HG02571 (cell line): ENCODE results near the gene CALML3.

Experiments
- ATAC-seq: cut with Tn5 transposase; IDR thresholded peaks from one replicate; pipeline ENCODE4 v1.9.1; 2021; ENCODE audit warnings: mild to moderate bottlenecking, moderate library complexity; ENCODE audit not compliant: unreplicated experiment

The CALML3 gene

DNA sequence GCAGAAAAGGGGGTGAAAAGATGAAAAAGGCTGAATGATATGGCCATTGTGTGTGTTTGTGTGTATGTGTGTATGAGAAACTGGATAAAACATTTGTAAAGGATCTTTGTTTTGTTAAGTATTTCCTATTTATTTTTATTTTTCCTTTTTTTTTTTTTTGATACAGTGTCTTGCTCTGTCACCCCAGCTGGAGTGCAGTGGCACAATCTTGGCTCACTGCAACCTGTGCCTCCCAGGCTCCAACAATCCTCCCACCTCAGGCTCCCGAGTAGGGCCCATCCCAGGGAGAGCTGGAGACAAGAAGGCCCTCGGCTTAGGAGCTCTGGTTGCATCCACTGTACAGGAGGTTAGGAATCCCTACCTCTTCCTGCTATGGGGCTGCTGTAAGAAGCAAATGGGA, 18.5 kb upstream of the CALML3 start:
- ATAC-seq = no peak

DNA sequence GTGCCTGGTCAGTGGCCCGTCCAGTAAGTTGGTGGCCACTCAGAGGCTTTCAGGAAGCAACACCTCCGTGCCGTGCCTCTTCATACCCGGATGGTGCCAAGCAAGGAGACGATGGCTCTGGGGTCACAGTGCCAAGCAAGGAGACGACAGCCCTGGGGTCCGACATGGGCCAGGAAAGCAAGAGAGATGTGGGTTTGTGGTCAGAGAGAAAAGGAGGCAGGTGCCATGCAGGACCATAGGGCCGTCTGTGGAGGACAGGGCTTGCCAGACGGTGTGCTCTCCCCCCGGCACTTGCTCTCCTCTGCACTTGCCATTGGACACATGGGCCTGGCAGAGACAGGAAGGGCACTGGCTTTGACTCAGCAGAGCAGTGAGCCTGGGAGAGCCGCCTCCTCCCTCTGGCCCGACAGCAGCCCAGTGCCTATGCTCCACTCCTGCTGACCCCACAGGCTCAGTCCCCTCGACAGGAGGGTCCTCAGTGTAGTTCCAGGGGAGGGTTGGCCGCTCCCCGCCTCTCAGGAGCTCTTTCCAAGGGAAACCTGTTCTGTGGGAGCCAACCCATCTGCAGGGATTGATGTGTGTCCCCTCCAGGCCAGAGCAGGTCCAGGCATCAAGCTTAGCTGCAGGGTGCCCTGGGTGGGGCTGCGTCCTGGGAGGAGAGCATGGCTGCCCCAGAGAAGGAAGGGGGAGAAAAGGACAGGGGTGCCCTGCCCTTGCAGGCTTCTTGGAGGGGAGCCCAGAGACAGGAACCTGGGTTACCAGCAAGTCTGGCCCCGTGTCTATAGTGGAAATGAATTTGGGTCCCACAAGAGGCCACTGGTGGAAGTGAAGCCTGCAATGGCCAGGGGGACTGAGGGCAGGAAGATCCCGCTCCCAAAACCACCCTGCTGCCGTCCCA, 17.8 kb upstream of the CALML3 start:
- ATAC-seq = no peak

DNA sequence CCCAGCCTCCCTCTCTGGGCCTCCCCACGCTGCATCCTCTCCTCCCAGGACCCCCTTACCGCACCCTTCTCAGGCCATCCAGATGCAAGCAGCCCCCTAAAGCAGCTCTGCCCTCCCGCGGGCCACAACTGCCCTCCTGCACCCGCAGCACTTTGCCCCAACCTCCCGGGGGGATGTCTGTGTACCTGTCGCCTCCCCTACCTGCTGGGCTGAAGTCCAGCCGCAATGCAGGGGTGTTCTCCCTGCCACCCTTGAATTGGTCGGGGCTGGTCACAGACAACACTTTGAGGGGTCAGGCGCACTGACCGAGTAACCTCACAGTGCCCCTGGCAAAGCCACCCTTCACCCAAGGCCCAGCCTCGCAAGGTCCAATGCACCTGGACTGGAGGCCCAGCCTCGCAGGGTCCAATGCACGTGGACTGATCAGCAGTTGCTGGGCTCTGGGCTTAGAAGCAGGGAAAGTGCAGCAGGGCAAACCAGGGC, 17.1 kb upstream of the CALML3 start:
- no peak for ATAC-seq

- ATAC-seq = no peak
Measured at GRCh38 chr10:5508161-5508604, 16.6 kb upstream of the CALML3 start.

DNA sequence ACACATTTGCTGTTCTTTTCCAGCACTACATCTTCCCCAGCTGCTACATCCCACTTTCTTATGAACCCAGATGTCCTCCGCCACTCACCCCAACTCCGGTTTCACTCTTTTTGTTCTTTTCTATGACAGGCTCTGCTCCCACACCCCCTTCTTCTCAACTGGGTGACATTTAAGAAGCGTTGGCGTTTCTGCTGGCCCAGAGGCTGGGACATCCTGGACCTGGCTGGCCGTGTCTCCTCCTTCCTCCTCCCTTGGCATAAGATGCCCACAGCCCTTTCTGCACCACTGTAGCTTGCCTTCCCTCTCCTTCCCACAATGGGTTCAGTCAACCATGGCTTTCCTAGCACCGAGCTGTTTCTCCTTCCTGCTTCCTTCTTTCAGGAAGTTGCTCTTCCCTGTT, 16.0 kb upstream of the CALML3 start:
- no peak for ATAC-seq

- no peak for ATAC-seq
Measured at GRCh38 chr10:5509236-5509635, 15.5 kb upstream of the CALML3 start.

- ATAC-seq = no peak
Measured at GRCh38 chr10:5509691-5510090, 15.1 kb upstream of the CALML3 start.

- ATAC-seq = no peak
Measured at GRCh38 chr10:5510281-5511072, 14.3 kb upstream of the CALML3 start.

GRCh38 chr10:5511231-5511884, 13.4 kb upstream of the CALML3 start:
- no peak for ATAC-seq

GRCh38 chr10:5511885-5512280, 12.9 kb upstream of the CALML3 start:
- ATAC-seq = no peak

GRCh38 chr10:5512331-5512730, 12.4 kb upstream of the CALML3 start:
- ATAC-seq = no peak

- ATAC-seq = no peak
Measured at GRCh38 chr10:5512881-5513612, 11.7 kb upstream of the CALML3 start.

DNA sequence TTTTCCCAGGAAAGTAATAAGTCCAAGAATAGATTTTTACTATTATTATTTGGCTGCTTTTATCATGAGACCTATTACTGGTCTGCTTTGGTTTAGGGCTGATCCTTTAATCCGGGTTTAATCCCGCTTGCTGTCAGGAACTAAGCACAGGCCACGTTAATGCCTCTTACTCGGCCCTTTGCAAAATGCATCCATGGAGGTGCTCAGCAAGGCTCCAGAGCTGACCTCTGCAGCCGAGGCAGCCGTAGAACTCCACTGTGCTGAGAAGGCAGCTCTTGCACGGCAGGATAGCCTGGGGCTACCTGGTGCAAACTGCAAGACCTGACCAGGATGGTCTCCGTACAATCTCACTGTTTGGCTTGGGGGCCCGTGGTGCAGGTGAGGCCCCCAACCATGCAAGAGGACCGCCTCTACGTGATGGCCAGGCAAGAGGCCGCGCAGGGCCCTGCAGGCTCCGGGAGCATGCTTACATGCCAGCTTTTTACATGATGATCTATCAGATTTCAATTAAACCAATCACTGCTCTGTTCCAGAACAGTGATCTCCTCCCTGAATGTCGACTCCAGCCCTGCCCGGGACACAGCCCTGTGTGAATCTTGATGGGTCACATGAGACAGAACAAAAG, 10.4 kb upstream of the CALML3 start:
- no peak for ATAC-seq

DNA sequence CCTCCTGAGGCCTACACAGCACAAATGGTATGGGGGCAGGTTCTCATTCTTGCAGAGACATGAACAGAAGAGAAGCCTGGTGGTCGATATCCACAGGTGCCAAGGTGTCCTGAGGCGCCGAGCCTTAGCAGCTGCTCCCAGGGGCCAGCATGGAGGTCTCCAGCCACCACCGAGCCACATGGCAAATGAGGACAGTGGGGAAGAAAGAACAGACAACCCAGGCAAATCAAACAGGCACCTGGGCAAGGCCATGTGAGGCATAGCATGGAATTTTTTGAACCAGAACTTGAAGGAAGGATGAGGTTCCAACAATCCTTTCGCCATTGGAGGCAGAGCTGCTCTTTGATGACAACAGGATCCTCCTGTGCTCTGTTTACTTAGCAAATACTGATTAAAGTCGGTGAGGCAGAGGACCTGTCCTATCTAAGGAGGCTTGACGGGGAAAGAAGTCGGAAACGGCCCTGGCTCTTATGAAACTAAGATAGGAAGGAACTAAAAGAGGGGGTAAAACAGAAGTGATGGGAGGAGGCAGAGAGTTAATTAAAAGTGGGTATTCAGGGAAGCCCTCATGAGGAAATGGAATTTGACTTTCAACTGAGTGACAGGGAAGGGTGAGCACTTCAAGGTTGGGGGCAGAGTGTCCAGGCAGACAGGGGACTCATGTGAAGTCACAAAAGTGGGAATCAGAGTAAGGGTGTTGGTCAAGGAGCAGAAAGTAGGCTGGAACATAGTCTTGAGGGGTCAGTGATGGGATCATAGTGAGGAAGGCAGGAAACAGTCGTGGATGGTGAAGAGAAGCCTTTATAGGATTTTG, 8.6 kb upstream of the CALML3 start:
- no peak for ATAC-seq

DNA sequence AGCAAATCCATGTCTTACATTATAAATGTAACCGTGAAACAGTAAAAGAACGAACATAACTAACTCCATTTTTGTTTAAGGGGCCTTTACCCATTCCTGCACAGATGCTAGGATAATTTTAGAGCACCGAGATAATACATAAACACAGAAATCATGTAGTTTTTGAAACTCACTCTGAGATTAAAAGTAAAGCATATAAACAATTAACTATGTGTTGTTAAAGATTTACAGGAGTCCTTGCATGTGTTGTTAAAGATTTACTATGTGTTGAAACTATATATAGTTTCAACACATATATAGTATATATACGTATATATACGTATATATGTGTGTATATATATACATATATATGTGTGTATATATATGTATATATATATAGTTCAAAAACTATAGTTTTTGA, 7.2 kb upstream of the CALML3 start:
- no peak for ATAC-seq

- no peak for ATAC-seq
Measured at GRCh38 chr10:5518143-5518542, 6.6 kb upstream of the CALML3 start.

DNA sequence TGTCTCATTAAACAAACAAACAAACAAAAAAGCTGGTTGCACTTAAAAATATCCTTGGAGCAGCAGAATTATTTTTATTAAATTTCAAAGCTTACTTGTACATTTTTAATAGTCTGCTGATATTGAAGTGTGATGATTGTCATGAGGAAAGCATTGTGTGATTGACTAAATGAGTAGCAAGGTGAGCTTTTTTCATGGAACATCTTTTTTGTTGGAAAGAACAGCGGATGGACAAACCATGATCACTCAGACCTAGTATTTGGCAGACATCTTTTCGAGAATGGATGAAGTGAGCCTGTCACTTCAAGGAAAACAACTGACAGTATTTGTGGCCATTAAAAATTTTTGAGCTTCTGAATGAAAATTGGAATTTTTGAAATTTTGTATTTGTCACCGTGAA, 5.7 kb upstream of the CALML3 start:
- no peak for ATAC-seq

GRCh38 chr10:5522913-5523560, 1.7 kb upstream of the CALML3 start:
- ATAC-seq = no peak
